Epidermal melanocyte (primary cell): Measurements from ENCODE around the gene CEP131.
"Not testable (repeated sequence)": the region's sequence is repeated elsewhere in the genome, so short reads cannot be mapped to it uniquely, and the experiment has no call there.

Experiments
- DNase-seq: peaks from one replicate; pipeline ENCODE4 v3.0.0; 2011; ENCODE audit warnings: low spot score; ENCODE audit not compliant: insufficient read length

The CEP131 gene

GRCh38 chr17:81152288-81152828 is 70.4 kb downstream of the CEP131 start:
- no peak for DNase-seq

DNA sequence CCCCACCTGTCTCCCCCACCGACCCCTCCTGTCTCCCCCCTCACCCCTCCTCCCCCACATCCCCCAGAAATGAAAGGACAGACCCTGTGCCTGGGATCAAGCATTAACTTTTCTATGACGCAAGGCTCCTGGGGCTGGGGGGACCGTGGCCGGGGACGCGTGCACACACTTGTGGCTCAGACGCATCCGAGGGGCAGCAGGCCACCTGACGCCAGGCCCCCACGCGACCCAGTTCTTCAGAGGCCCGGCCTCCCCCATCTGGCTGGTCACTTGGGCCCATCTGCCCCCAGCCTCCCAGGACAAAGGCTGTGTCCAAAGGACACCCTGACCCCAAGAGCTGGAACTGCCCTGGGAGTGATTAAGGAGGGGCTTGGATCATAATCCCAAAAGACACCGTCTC is 71.5 kb downstream of the CEP131 start:
- DNase-seq = no peak

DNA sequence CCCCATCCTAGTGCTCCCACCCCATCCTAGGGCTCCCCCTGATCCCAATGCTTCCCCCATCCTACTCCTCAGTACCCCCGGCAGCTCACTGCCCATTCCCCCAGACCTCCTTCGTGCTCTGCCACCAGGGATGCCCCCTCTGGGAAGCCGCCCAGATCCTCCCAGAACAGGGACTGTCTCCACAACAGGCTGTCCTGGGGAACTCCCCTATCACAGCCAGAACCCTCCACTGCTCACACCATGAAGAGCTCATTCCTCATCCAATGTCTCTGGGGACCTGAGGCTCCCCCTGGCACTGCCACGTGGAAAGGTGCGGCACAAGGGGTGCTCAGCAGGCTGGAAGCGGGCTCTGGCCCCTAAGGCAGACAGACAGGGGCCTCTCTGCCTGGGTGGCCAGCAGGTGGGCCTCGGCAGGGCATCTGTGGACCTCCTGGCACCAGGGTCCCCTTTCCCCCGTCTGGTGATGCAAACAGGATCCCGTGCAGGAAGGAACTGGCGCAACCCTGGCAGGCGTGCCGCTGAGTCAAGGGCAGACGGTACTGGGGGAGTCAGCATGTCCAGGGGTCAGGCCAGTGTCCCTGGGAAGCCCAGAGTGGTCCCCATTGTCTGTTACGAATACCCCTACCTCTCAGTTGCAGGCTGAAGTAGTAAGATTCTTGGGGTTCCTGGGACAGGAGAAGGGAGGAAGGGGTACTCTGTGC is 72.2 kb downstream of the CEP131 start:
- no peak for DNase-seq

DNA sequence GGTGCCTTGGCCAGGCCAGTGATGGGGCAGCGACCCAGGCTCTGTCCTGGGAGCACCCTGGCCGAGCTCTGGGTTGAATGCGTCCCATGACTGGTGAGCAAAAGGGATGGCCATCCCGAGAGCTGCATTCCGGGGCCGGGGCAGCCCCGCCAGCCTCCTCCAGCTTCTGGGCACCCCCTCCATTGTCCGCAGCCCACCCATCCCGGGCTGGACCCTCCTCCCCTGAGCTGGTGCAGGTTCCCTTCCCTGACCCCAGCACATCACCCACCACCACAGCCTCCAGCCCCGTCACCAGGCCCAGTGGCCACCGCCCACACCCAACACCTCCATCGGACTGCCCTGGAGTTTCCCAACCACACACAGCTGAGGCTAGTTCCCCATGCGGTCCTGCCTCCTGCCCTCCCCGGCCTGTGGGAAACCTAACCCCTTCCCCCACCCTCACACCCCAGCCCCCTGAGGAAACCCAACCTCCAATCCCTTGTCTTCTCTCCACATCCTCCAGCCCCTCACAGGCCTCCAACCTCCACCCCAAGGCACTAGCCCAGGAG is 73.7 kb downstream of the CEP131 start:
- DNase-seq = no peak

- DNase-seq = no peak
These were observed 74.2 kb downstream of the CEP131 start for GRCh38 chr17:81148571-81148970.

- no peak for DNase-seq
These were observed 75.1 kb downstream of the CEP131 start for GRCh38 chr17:81147701-81148100.

DNA sequence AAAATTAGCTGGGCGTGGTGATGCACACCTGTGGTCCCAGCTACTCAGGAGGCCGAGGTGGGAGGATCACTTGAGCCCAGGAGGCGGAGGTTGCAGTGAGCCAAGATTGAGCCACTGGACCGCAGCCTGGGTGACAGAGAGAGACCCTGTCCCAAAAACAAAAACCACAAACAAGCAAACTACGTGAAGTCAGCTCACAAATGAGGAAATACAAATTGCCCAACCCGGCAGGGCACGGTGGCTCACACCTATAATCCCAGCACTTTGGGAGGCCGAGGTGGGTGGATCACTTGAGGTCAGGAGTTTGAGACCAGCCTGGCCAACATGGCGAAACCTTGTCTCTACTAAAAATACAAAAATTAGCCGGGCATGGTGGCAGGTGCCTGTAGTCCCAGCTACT is 76.6 kb downstream of the CEP131 start:
- not testable (repeated sequence) for DNase-seq

- no peak for DNase-seq
These were observed 78.4 kb downstream of the CEP131 start for GRCh38 chr17:81144423-81144781.

GRCh38 chr17:81143717-81144422 is 78.9 kb downstream of the CEP131 start:
- no peak for DNase-seq

- no peak for DNase-seq
These were observed 79.6 kb downstream of the CEP131 start for GRCh38 chr17:81143200-81143527.

- DNase-seq = peak; percentile 81
These were observed 80.2 kb downstream of the CEP131 start for GRCh38 chr17:81142301-81143199.

DNA sequence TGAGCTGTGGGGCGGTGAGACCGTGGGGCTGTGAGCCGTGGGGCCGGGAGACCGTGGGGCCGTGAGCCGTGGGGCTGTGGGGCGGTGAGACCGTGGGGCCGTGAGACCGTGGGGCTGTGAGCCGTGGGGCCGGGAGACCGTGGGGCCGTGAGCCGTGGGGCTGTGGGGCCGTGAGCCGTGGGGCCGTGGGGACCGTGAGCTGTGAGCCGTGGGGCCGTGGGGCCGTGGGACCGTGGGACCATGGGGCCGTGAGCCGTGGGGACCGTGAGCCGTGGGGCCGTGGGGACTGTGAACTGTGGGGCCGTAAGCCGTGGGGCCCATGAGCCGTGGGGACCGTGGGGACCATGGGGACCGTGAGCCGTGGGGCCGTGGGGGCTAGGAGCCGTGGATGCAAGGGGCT is 82.1 kb downstream of the CEP131 start:
- DNase-seq = no peak

DNA sequence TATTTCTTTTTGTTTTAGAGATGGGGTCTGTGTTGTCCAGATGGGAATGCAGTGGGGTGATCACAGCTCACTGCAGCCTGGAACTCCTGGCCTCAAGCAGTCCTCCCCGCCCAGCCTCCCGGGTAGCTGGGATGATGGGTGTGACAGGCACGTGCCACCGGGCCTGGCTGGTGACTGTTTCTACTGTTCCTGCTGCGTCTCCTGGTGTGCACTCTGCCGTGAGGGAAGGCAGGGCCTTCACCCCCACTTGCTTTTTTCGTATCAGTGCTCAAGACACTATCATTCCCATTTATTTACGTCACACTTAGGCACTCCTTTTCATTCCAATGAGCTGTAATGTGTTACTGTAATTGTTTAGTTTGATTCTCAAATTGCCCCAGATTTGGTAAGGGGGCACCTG is 82.7 kb downstream of the CEP131 start:
- no peak for DNase-seq
